Measurements from ENCODE around the gene DIP2A.

The DIP2A gene

GRCh38 chr21:46437511-46437910, 21.2 kb upstream of the DIP2A start:
- Histone ChIP-seq H3K9ac (ENCODE audit: low read length) (no peak overlapping the region), H3K9me3 (ENCODE audit: insufficient read depth, low read length) (no peaks in the 10 kb centered on the region), H3F3A (ENCODE audit: insufficient read depth) (no peaks in the 10 kb centered on the region), H3K4me2 (ENCODE audit: low read depth, low read length, poor library complexity, severe bottlenecking) (no peak overlapping the region), H3K27ac (ENCODE audit: low read depth, low read length) (no peak overlapping the region), H3K9me2 (replicated peaks; ENCODE audit: insufficient read depth, low read length) (no peaks in the 10 kb centered on the region), H3K27me3 (ENCODE audit: low read length) (no peaks in the 10 kb centered on the region), H4K20me1 (ENCODE audit: low read depth, low read length) (no peaks in the 10 kb centered on the region), H2AFZ (ENCODE audit: low read depth, low read length, severe bottlenecking) (no peak overlapping the region), H3K36me3 (ENCODE audit: low read length) (peaks cover 17% of the 10 kb centered on the region; the same call in 1 of the 2 replicates), H3K4me3 (ENCODE audit: insufficient read depth, low read length, poor library complexity, severe bottlenecking) (no peak overlapping the region), H3K79me2 (ENCODE audit: insufficient read depth, low read length) (no peaks in the 10 kb centered on the region)
- no peak for TF ChIP-seq EZH2phosphoT487 (conservative IDR thresholded peaks at IDR 0.05; ENCODE audit: low read length)
- TF ChIP-seq CTCF (IDR thresholded peaks at IDR 0.05; ENCODE audit: insufficient read depth, low read length, poor library complexity, severe bottlenecking), result no peak

- Histone ChIP-seq H2AFZ (ENCODE audit: low read depth, low read length, severe bottlenecking) (no peak overlapping the region), H3K27ac (ENCODE audit: low read depth, low read length) (no peak overlapping the region), H3K79me2 (ENCODE audit: insufficient read depth, low read length) (no peaks in the 10 kb centered on the region), H3K9ac (ENCODE audit: low read length) (no peak overlapping the region), H3K4me3 (ENCODE audit: insufficient read depth, low read length, poor library complexity, severe bottlenecking) (no peak overlapping the region), H3F3A (ENCODE audit: insufficient read depth) (no peaks in the 10 kb centered on the region), H3K27me3 (ENCODE audit: low read length) (no peaks in the 10 kb centered on the region), H3K9me3 (ENCODE audit: insufficient read depth, low read length) (no peaks in the 10 kb centered on the region), H4K20me1 (ENCODE audit: low read depth, low read length) (no peaks in the 10 kb centered on the region), H3K9me2 (replicated peaks; ENCODE audit: insufficient read depth, low read length) (no peaks in the 10 kb centered on the region), H3K4me2 (ENCODE audit: low read depth, low read length, poor library complexity, severe bottlenecking) (no peak overlapping the region), H3K36me3 (ENCODE audit: low read length) (peaks cover 17% of the 10 kb centered on the region; the same call in 1 of the 2 replicates)
- no peak for TF ChIP-seq EZH2phosphoT487 (conservative IDR thresholded peaks at IDR 0.05; ENCODE audit: low read length)
- TF ChIP-seq CTCF (IDR thresholded peaks at IDR 0.05; ENCODE audit: insufficient read depth, low read length, poor library complexity, severe bottlenecking), result no peak
Measured at GRCh38 chr21:46438241-46438640, 20.4 kb upstream of the DIP2A start.

- no peaks in the 10 kb centered on the region; the same call in 1 of the 2 replicates for H3F3A ChIP-seq (ENCODE audit: insufficient read depth)
- no peaks in the 10 kb centered on the region for H3K27me3 ChIP-seq (ENCODE audit: low read length)
- no peak overlapping the region for H3K27ac ChIP-seq (ENCODE audit: low read depth, low read length)
- H3K9me3 ChIP-seq (ENCODE audit: insufficient read depth, low read length), result no peaks in the 10 kb centered on the region
- no peaks in the 10 kb centered on the region for H3K9me2 ChIP-seq (replicated peaks; ENCODE audit: insufficient read depth, low read length)
- no peaks in the 10 kb centered on the region for H3K79me2 ChIP-seq (ENCODE audit: insufficient read depth, low read length)
- TF ChIP-seq EZH2phosphoT487 (conservative IDR thresholded peaks at IDR 0.05; ENCODE audit: low read length) (no peak), CTCF (IDR thresholded peaks at IDR 0.05; ENCODE audit: insufficient read depth, low read length, poor library complexity, severe bottlenecking) (no peak)
- H2AFZ ChIP-seq (ENCODE audit: low read depth, low read length, severe bottlenecking), result no peak overlapping the region
- no peak overlapping the region for H3K4me3 ChIP-seq (ENCODE audit: insufficient read depth, low read length, poor library complexity, severe bottlenecking)
- H3K9ac ChIP-seq (ENCODE audit: low read length), result no peak overlapping the region
- H3K36me3 ChIP-seq (ENCODE audit: low read length), result peaks cover 17% of the 10 kb centered on the region; the same call in 1 of the 2 replicates
- H4K20me1 ChIP-seq (ENCODE audit: low read depth, low read length), result no peaks in the 10 kb centered on the region
- H3K4me2 ChIP-seq (ENCODE audit: low read depth, low read length, poor library complexity, severe bottlenecking), result no peak overlapping the region
Measured at GRCh38 chr21:46439906-46440305, 18.8 kb upstream of the DIP2A start.

Data from SU-DHL-6 (cell line).